WERI-Rb-1 (cell line): Measurements from ENCODE around the gene TTLL8.
A peak's percentile ranks its signal among the peaks of the same experiment; 100 is the strongest.

ENCODE experiments used
- DNase-seq: peaks from one replicate; pipeline ENCODE4 v3.0.0-alpha.2; 2020
- H3K27ac ChIP-seq: fragments of 250-450 bp; sonication (Bioruptor Pico); 2 replicates; pipeline ENCODE4 v1.5.1; 2020; ENCODE audit warnings: mild to moderate bottlenecking, moderate library complexity
- H3K27me3 ChIP-seq: fragments of 250-450 bp; sonication (Bioruptor Pico); 2 replicates; pipeline ENCODE4 v1.5.1; 2021; ENCODE audit warnings: mild to moderate bottlenecking, low read depth, moderate library complexity; ENCODE audit not compliant: insufficient read depth, severe bottlenecking
- H3K36me3 ChIP-seq: fragments of 250-450 bp; sonication (Bioruptor Pico); 2 replicates; pipeline ENCODE4 v1.5.1; 2020; ENCODE audit warnings: mild to moderate bottlenecking, moderate library complexity
- H3K4me3 ChIP-seq: 2 replicates; pipeline ENCODE4 v1.5.1; 2011; ENCODE audit warnings: low read depth, mild to moderate bottlenecking, control low read depth, low read length
- H3K9me3 ChIP-seq: fragments of 250-450 bp; sonication (Bioruptor Pico); 2 replicates; pipeline ENCODE4 v1.5.1; 2021; ENCODE audit warnings: mild to moderate bottlenecking, moderate library complexity; ENCODE audit not compliant: severe bottlenecking
- CTCF ChIP-seq: IDR thresholded peaks from 2 replicates; pipeline ENCODE4 v1.5.1; 2011; ENCODE audit warnings: low read depth, mild to moderate bottlenecking, control low read depth, inconsistent platforms, low read length

The TTLL8 gene

GRCh38 chr22:50004918-50005317 lies 53.2 kb downstream of the TTLL8 start:
- DNase-seq = no peak
- H3K9me3 ChIP-seq = no peaks in the 10 kb centered on the region
- H3K36me3 ChIP-seq = no peaks in the 10 kb centered on the region
- no peaks in the 10 kb centered on the region for H3K27me3 ChIP-seq
- H3K27ac ChIP-seq = no peak overlapping the region
- no peak overlapping the region for H3K4me3 ChIP-seq
- TF ChIP-seq CTCF = no peak

DNA sequence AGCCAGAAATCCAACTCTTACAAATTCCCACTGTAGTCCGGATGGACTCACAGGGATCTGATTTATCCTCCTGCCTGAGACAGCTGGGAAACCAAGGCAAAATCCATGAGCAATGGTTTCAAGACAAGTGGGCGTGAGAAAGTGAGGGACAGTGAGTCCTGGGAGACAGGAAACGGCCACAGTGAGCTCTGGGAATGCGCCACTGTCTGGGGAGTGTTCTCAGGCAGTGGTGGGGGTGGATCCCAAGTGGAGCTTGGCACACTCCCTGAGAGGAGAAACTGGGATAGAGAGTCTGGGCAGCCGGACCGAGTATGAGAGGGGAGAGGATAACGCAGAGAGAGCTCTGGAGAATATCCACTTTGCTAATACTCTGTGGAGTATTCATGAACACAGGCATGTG lies 55.3 kb downstream of the TTLL8 start:
- H3K27ac ChIP-seq = no peak overlapping the region
- H3K4me3 ChIP-seq = no peak overlapping the region
- DNase-seq = no peak
- no peak for TF ChIP-seq CTCF
- H3K36me3 ChIP-seq = no peaks in the 10 kb centered on the region
- H3K27me3 ChIP-seq = no peaks in the 10 kb centered on the region
- no peaks in the 10 kb centered on the region for H3K9me3 ChIP-seq

DNA sequence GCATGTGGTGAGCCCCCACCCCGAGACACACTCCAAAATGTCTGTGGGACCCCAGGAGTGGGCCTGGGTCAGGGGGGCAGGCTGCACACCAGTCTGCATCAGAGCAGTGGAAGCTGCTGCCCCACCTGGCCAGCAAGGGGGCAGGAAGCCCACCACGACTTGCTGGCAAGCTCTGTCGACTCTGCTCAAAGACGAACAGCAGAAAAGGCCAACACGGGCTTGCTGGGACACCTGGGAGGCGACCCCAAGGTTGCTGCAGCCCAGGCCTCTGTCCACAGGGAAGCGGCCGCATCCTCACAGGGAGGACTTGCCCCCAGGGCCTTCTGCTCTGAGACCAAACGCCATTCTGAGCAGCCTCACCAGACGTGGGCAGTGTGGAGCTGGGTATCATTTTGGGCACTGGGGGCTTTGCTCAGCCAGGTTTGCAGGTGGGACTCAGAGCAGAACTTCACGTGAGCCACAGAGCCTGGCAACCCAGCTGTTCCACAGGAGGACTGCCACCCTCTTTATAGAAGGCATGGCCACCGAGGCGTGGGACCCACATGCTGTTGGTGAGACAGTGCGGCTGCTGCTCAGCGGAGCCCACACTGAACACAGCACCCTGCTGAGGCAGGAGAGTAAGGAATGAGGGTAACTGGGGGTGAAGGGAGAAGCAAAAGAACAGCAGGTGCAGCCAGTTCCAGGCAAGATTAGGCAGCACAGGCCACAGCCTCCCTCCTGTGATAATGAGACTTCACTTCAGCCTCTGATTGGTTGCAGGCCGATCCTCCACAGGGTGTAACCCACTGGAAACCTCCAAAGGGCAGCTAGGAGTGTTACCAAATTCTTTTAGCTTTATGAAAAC lies 56.5 kb downstream of the TTLL8 start:
- no peak for TF ChIP-seq CTCF
- no peaks in the 10 kb centered on the region for H3K27me3 ChIP-seq
- peak; percentile 14 for DNase-seq
- H3K9me3 ChIP-seq = no peaks in the 10 kb centered on the region
- H3K36me3 ChIP-seq = no peaks in the 10 kb centered on the region
- H3K27ac ChIP-seq = no peak overlapping the region
- H3K4me3 ChIP-seq = no peak overlapping the region

GRCh38 chr22:50000587-50001387 lies 57.3 kb downstream of the TTLL8 start:
- Histone ChIP-seq H3K27me3 (no peaks in the 10 kb centered on the region), H3K27ac (no peak overlapping the region), H3K36me3 (no peaks in the 10 kb centered on the region), H3K9me3 (no peaks in the 10 kb centered on the region), H3K4me3 (no peak overlapping the region)
- no peak for DNase-seq
- no peak for TF ChIP-seq CTCF

GRCh38 chr22:49999946-50000586 lies 58.0 kb downstream of the TTLL8 start:
- no peak for DNase-seq
- Histone ChIP-seq H3K4me3 (no peak overlapping the region), H3K27ac (no peak overlapping the region), H3K27me3 (no peaks in the 10 kb centered on the region), H3K36me3 (no peaks in the 10 kb centered on the region), H3K9me3 (no peaks in the 10 kb centered on the region)
- no peak for TF ChIP-seq CTCF
